ENCODE measurements around the gene CCR3.

The CCR3 gene

DNA sequence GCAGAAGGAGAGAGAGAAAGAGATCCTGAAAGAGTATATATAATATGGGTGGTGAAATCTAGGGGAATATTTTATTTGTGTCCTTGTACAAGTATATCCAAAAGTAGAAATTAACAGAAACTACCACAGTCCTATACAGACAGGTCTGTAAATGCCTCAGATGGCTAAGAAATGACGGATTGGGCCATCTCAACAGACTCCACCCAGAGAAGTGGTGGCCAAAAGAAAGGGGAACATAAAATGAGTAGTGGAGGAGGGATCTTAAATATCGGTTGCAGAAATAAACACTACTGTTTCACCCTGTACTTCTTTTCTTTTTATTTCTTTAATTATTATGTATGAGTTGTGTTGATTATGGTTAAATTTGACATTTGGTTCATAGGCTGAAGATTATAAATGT, 47.7 kb downstream of the CCR3 start:
- H3K4me3 Mint-ChIP-seq, result no peak overlapping the region
- no peaks in the 10 kb centered on the region for H3K9me3 Mint-ChIP-seq
- no peaks in the 10 kb centered on the region for H3K4me1 Mint-ChIP-seq
- peaks cover 10% of the 10 kb centered on the region for H3K27me3 Mint-ChIP-seq (ENCODE audit: low read depth)
- H3K27ac Mint-ChIP-seq, result no peak overlapping the region
- TF ChIP-seq, protein P1, sequence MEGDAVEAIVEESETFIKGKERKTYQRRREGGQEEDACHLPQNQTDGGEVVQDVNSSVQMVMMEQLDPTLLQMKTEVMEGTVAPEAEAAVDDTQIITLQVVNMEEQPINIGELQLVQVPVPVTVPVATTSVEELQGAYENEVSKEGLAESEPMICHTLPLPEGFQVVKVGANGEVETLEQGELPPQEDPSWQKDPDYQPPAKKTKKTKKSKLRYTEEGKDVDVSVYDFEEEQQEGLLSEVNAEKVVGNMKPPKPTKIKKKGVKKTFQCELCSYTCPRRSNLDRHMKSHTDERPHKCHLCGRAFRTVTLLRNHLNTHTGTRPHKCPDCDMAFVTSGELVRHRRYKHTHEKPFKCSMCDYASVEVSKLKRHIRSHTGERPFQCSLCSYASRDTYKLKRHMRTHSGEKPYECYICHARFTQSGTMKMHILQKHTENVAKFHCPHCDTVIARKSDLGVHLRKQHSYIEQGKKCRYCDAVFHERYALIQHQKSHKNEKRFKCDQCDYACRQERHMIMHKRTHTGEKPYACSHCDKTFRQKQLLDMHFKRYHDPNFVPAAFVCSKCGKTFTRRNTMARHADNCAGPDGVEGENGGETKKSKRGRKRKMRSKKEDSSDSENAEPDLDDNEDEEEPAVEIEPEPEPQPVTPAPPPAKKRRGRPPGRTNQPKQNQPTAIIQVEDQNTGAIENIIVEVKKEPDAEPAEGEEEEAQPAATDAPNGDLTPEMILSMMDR (IDR thresholded peaks at IDR 0.05; ENCODE audit: unreplicated experiment in 3 of 3), result no peak
- H3K36me3 Mint-ChIP-seq (ENCODE audit: low read depth), result no peaks in the 10 kb centered on the region

DNA sequence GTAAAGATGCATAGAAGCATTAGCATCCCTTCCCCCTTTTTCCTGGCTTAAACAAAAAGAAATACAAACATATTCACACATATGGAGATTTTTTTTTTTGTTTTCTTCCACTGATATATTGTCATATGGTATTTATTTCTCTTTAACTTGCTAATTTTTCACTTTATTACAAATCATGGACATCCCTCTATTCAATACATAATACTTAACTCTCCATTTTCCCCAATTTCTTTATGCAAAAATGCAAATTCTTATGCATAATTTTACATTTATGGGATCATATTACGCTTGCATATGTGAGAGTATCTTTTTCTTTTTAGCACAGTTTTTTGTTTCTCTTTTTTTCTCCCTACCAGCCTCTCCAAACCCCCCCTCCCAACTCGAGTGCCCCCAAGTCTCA, 48.8 kb downstream of the CCR3 start:
- no peaks in the 10 kb centered on the region for H3K9me3 Mint-ChIP-seq
- TF ChIP-seq, protein P1 (IDR thresholded peaks at IDR 0.05; ENCODE audit: unreplicated experiment in 3 of 3), result no peak
- no peak overlapping the region for H3K4me3 Mint-ChIP-seq
- H3K36me3 Mint-ChIP-seq (ENCODE audit: low read depth), result no peaks in the 10 kb centered on the region
- H3K27me3 Mint-ChIP-seq (ENCODE audit: low read depth), result peaks cover 10% of the 10 kb centered on the region
- no peak overlapping the region for H3K27ac Mint-ChIP-seq
- H3K4me1 Mint-ChIP-seq, result no peaks in the 10 kb centered on the region

DNA sequence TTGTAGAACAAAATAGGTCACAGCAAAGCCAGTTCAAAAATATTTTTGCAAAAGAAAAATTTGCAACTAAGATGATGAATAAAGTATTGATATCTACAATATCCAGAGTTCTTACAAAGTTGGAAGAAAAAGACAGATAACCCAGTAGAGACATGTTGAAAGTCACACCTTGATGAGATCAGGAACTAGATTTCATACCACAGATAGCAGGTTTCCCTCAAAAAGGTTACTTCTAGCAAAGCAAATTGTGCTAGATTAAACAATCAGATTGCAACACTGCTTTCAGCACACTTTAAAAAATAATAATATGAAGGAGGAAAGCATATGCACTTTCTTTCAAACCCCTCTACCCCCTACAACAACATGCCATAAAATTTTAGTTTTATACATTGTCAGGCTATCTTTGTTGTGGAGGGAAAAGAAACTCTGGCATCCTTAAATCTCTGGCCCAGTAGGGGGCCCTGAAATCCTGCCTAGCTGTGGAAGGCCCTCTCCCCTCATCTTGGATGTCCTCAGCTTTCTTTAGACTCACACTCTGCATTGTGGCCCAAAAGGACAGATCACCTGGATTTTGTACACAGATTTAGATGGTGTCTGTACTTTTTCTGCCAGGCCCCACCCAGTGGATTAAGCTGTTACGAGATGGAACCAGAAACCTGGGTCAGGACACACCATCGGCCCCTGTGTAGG, 50.9 kb downstream of the CCR3 start:
- peaks cover 13% of the 10 kb centered on the region for H3K27me3 Mint-ChIP-seq (ENCODE audit: low read depth)
- no peaks in the 10 kb centered on the region for H3K4me1 Mint-ChIP-seq
- TF ChIP-seq, protein P1 (IDR thresholded peaks at IDR 0.05; ENCODE audit: unreplicated experiment in 3 of 3), result no peak
- no peaks in the 10 kb centered on the region for H3K9me3 Mint-ChIP-seq
- H3K4me3 Mint-ChIP-seq, result no peak overlapping the region
- H3K36me3 Mint-ChIP-seq (ENCODE audit: low read depth), result no peaks in the 10 kb centered on the region
- H3K27ac Mint-ChIP-seq, result no peak overlapping the region

DNA sequence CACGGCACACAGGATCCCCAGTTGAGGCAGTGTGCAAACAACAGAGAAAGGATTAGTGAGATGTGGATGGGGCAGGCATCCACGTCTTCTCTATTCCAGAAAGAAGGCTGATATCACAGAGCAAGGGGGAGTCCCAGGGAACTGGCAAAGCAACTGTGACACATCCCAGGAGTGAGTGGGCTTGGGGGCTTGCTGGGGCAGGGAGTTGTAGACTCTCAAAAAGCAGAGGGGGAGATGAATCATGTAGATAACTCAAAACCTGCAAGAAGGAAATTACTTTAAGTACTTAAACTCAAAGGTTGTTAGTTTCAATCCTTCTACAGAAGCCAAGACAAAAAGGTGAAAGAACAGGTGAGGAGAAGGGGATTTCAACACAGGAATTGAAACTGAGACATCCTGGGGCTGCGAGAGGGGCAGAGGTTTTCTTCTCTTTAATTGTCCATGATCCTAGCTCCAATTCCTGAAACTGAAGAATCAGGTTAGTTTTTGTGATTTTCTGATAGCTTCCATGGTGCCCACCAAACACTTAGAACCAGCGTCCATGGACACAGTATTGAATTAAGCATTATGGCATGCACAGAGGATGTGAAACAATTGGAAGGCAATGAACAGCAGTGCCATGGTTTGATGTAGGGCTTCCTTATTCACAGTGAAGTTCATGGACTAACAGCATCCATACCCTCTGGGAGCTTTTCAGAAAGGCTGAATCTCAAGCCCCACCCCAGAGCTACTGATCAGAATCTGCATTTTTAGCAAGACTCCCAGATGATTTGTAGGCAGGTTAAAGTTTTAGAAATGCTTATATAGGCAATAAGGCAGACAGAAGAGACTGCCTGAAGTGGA, 52.0 kb downstream of the CCR3 start:
- no peak overlapping the region for H3K4me3 Mint-ChIP-seq
- TF ChIP-seq, protein P1 (IDR thresholded peaks at IDR 0.05; ENCODE audit: unreplicated experiment in 3 of 3), result no peak
- H3K9me3 Mint-ChIP-seq, result no peaks in the 10 kb centered on the region
- no peak overlapping the region for H3K27ac Mint-ChIP-seq
- H3K27me3 Mint-ChIP-seq (ENCODE audit: low read depth), result peaks cover 16% of the 10 kb centered on the region
- H3K36me3 Mint-ChIP-seq (ENCODE audit: low read depth), result no peaks in the 10 kb centered on the region
- H3K4me1 Mint-ChIP-seq, result no peaks in the 10 kb centered on the region

DNA sequence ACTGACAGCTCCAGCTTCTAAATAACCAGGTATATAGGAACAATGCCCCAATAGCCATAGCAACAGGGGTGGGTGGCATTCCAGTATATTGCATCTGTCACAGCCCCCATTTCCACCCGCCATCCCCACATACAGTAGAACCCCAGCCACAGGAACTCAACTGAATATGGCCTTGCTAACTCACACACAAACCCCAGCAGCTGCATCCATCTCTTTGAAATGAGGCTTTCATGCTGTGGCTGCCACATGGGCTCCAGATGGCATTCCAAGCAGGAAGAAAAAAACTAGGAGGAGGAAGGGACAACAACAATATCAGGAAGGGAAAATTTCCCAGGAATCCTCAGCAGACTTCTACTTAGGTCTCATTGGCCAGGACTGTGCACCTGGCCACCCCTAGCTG, 54.6 kb downstream of the CCR3 start:
- H3K4me1 Mint-ChIP-seq, result no peaks in the 10 kb centered on the region
- no peaks in the 10 kb centered on the region for H3K36me3 Mint-ChIP-seq (ENCODE audit: low read depth)
- TF ChIP-seq, protein P1 (IDR thresholded peaks at IDR 0.05; ENCODE audit: unreplicated experiment in 3 of 3), result no peak
- no peak overlapping the region for H3K4me3 Mint-ChIP-seq
- no peaks in the 10 kb centered on the region for H3K9me3 Mint-ChIP-seq
- H3K27me3 Mint-ChIP-seq (ENCODE audit: low read depth), result peaks cover 21% of the 10 kb centered on the region
- H3K27ac Mint-ChIP-seq, result no peak overlapping the region

Data from nephron (organoid).